ENCODE measurements around the gene CDC14A.

Gene CDC14A

DNA sequence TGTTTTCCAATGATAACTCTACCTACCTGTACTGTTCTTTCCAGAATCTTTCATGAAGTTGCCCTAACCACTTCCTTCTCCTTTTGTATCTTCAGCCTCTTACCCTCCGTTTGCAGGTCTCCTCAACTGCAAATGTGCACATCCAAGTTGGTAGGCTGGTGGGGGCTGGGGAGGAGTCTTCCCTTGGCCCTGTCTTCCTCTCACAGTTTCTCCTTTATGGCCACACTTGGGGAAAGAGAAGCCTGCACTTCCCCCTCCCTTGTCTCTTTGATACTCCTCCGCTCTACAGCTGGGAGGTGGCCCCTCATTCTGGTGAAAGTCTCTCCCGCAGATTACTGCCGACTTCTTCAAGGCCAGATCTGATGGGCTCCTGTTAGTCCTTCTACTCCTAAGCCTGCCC, 158.8 kb downstream of the CDC14A start:
- no peak for DNase-seq (ENCODE audit: extremely low spot score)
- TF ChIP-seq, protein P1, sequence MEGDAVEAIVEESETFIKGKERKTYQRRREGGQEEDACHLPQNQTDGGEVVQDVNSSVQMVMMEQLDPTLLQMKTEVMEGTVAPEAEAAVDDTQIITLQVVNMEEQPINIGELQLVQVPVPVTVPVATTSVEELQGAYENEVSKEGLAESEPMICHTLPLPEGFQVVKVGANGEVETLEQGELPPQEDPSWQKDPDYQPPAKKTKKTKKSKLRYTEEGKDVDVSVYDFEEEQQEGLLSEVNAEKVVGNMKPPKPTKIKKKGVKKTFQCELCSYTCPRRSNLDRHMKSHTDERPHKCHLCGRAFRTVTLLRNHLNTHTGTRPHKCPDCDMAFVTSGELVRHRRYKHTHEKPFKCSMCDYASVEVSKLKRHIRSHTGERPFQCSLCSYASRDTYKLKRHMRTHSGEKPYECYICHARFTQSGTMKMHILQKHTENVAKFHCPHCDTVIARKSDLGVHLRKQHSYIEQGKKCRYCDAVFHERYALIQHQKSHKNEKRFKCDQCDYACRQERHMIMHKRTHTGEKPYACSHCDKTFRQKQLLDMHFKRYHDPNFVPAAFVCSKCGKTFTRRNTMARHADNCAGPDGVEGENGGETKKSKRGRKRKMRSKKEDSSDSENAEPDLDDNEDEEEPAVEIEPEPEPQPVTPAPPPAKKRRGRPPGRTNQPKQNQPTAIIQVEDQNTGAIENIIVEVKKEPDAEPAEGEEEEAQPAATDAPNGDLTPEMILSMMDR (IDR thresholded peaks at IDR 0.05; ENCODE audit: control extremely low read depth, extremely low read depth, low read depth, missing control alignments), result no peak
- CTCF ChIA-PET, result interaction anchor here (1.2 to 1.6 kb wide), 3 partner anchors 9 to 358 kb away, joined by 3 to 4 read pairs (median 3); no protein-coding TSS in a partner anchor
- POLR2A ChIA-PET, result no interaction called here

DNA sequence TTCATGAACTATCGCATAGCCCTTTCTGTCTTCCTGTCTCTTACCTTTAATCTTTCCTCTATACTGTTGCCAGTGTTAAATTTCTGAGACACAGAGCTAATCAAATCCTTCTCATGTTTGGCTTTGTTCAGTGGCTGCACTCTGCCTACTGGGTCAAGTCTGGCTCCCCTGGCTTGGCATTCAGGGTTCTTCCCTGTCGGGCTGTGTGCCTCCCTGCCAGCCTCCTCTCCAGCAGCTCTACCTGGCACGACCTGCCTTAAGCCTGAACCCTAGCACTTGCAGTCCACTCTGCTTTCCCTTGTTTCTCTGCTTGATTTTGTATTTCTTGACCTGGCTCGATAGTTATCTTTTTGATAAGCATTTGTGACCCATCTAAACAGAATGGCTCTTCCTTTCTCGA, 159.5 kb downstream of the CDC14A start:
- ChIA-PET POLR2A (no interaction called here), CTCF (interaction anchor here (1.2 to 1.6 kb wide), 5 partner anchors 9 to 357 kb away, joined by 3 to 4 read pairs (median 3); no protein-coding TSS in a partner anchor)
- TF ChIP-seq, protein P1 (IDR thresholded peaks at IDR 0.05; ENCODE audit: control extremely low read depth, extremely low read depth, low read depth, missing control alignments), result no peak
- DNase-seq (ENCODE audit: extremely low spot score), result no peak

DNA sequence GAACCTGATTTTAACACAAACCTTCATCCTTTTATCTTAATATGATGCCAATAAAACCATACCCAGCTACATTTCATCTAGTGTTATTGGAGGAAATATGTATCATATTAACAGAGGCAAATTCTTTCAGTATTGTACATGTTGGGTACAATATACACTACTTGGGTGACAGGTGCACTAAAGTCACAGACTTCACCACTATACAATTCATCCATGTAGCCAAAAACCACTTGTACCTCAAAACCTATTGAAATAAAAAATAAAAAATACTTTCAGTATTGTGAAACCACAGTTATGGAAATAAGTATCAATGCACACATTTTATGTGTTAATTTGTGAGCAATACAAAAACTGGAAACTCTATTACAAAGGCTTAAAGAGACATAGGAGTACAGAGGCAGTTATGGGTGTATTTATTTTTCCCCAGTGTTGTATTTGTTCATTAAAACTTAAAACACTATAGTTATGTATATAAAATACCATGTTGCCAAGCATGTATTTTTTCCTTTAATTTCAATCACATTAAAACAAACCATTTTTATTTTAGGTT, 160.6 kb downstream of the CDC14A start:
- CTCF ChIA-PET, result interaction anchor here (0.8 to 1.2 kb wide), 3 partner anchors 8 to 53 kb away, joined by 3 to 4 read pairs (median 3); no protein-coding TSS in a partner anchor
- TF ChIP-seq, protein P1 (IDR thresholded peaks at IDR 0.05; ENCODE audit: control extremely low read depth, extremely low read depth, low read depth, missing control alignments), result no peak
- POLR2A ChIA-PET, result no interaction called here
- no peak for DNase-seq (ENCODE audit: extremely low spot score)

DNA sequence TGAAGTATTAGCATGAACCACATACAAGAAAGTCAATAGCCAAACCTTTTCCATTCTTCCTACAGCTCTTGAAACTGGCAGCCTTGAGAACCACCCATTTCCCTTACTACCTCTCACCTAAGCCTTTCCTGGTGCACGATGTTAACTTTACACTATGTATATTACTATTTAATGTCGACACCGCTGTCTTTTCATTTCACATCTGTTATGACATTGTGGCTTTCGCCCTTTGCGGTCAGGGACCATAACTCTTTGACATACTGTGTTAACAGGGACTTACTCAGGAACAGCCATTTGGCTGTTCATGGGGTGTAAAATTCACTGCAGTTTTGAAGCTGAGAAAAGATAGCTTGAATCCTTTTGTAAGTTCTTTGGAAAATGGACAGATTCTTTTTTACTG, 164.6 kb downstream of the CDC14A start:
- CTCF ChIA-PET, result interaction anchor here (1.2 to 1.5 kb wide), 2 partner anchors 53 to 352 kb away, joined by 3 to 4 read pairs; no protein-coding TSS in a partner anchor
- TF ChIP-seq, protein P1 (IDR thresholded peaks at IDR 0.05; ENCODE audit: control extremely low read depth, extremely low read depth, low read depth, missing control alignments), result no peak
- POLR2A ChIA-PET, result no interaction called here
- DNase-seq (ENCODE audit: extremely low spot score), result no peak

DNA sequence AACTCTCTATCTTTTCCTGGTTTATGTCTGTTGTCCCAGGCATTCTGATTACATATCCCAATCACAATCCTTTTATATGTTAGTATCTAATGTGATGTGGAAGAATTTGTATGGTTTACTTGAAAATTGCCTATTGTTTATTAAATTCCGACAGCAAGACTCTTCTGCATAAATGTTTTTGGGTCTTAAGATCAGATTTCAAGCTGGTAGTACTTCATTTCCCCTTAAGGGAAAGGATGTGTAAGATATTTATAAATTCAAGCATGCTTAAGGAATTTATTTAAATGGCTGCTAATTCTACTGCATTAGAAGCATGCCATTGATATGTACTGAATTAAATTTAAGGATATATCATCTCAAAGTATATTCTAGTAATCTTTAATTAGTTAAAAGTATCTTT, 165.2 kb downstream of the CDC14A start:
- TF ChIP-seq, protein P1 (IDR thresholded peaks at IDR 0.05; ENCODE audit: control extremely low read depth, extremely low read depth, low read depth, missing control alignments), result no peak
- no peak for DNase-seq (ENCODE audit: extremely low spot score)
- POLR2A ChIA-PET, result no interaction called here
- CTCF ChIA-PET, result no interaction called here

DNA sequence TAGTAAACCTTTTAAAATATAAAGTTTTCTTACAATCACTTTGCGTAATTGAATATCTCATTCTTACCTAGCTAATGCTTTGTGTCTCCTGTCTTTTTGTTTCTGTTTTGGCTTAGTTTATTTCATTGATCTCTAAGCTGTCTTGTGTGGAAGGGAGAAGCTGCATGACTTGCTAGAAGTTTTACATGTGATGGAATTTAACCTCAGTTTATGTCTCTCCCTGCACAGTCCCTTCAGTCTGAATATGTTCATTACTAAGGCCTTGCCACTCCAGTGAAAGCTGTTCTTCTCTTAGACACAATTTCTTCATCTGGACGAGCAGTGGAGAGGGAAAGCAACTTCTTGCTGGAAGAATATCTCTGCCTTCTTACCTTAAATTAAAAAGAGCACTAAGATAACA, 165.7 kb downstream of the CDC14A start:
- TF ChIP-seq, protein P1 (IDR thresholded peaks at IDR 0.05; ENCODE audit: control extremely low read depth, extremely low read depth, low read depth, missing control alignments), result no peak
- ChIA-PET CTCF (no interaction called here), POLR2A (no interaction called here)
- no peak for DNase-seq (ENCODE audit: extremely low spot score)
